ENCODE data around the gene LCE3D. TPM values are rescaled to one million over a fixed set of nuclear protein-coding genes. Genes with fewer than 3 reads are reported as not detected.
A peak's percentile ranks its signal among the peaks of the same experiment; 100 is the strongest.

Gene LCE3D, protein sequence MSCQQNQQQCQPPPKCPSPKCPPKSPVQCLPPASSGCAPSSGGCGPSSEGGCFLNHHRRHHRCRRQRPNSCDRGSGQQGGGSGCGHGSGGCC
- not detected for total RNA-seq
- not detected for polyA plus RNA-seq
- long read RNA-seq, donor 1: 0 reads
- long read RNA-seq, donor 2: 0 reads
- long read RNA-seq, donor 3: 0 reads

- no peaks in the 10 kb centered on the region for H3K27me3 ChIP-seq
- WGBS, 3 donors: 62 to 71% (median 69%) methylated on average over 4 of the region's 4 CpGs
- intact Hi-C loops (cut with DNase I): no loop called here
- no peaks in the 10 kb centered on the region for H3K9me3 ChIP-seq
- H3K27ac ChIP-seq: no peak within 1 kb of the TSS
- H3K36me3 ChIP-seq: no peaks in the 10 kb centered on the region
- no peak for TF ChIP-seq EP300 (IDR thresholded peaks at IDR 0.05)
- no peak for TF ChIP-seq POLR2A (IDR thresholded peaks at IDR 0.05)
- TF ChIP-seq, protein P1, sequence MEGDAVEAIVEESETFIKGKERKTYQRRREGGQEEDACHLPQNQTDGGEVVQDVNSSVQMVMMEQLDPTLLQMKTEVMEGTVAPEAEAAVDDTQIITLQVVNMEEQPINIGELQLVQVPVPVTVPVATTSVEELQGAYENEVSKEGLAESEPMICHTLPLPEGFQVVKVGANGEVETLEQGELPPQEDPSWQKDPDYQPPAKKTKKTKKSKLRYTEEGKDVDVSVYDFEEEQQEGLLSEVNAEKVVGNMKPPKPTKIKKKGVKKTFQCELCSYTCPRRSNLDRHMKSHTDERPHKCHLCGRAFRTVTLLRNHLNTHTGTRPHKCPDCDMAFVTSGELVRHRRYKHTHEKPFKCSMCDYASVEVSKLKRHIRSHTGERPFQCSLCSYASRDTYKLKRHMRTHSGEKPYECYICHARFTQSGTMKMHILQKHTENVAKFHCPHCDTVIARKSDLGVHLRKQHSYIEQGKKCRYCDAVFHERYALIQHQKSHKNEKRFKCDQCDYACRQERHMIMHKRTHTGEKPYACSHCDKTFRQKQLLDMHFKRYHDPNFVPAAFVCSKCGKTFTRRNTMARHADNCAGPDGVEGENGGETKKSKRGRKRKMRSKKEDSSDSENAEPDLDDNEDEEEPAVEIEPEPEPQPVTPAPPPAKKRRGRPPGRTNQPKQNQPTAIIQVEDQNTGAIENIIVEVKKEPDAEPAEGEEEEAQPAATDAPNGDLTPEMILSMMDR (IDR thresholded peaks at IDR 0.05): no peak
- H3K4me3 ChIP-seq: no peak within 1 kb of the TSS
- no peak for DNase-seq
- no peaks in the 10 kb centered on the region for H3K4me1 ChIP-seq (ENCODE audit: insufficient read depth)
Measured at GRCh38 chr1:152580433-152580832, at the start of gene LCE3D. LCE3D (minus strand) TSS chr1:152580516; CDS start chr1:152579936, 580 bp downstream.

DNA sequence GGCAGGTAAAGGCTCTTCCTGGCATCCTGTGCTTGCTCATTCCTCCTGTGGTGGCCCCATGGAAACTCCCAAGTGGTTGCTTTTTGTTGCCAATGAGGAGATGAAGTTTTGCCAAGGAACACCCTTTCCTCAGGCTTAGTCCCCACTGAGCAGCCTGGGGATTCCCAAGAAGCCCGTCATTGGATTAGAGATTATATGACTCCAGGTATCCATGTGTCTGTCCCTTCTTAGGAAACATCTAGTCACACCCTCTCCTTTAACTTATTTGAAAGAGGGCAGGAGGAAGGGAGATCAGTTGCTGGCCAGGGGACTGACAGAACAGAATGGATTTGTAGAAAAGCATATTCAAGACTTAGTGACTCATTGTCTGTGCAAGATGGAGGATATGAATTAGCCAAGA lies 46.4 kb upstream of the LCE3D start:
- no peak for DNase-seq
- Histone ChIP-seq H3K4me3 (no peak overlapping the region), H3K27ac (no peak overlapping the region), H3K9me3 (no peaks in the 10 kb centered on the region), H3K4me1 (ENCODE audit: insufficient read depth) (peaks cover 12% of the 10 kb centered on the region), H3K27me3 (no peaks in the 10 kb centered on the region), H3K36me3 (no peaks in the 10 kb centered on the region)
- TF ChIP-seq EP300 (IDR thresholded peaks at IDR 0.05): no peak
- no peak for TF ChIP-seq POLR2A (IDR thresholded peaks at IDR 0.05)
- TF ChIP-seq, protein P1 (IDR thresholded peaks at IDR 0.05): no peak
- WGBS, 3 donors: 82 to 86% (median 83%) methylated on average over 1 of the region's 1 CpG
- intact Hi-C loops (cut with DNase I): no loop called here

GRCh38 chr1:152623203-152623844 lies 43.0 kb upstream of the LCE3D start:
- Histone ChIP-seq H3K36me3 (no peaks in the 10 kb centered on the region), H3K9me3 (no peaks in the 10 kb centered on the region), H3K27ac (peak overlapping the region in 1 of 2 donors; percentile 61), H3K27me3 (no peaks in the 10 kb centered on the region), H3K4me1 (ENCODE audit: insufficient read depth) (peaks cover 12% of the 10 kb centered on the region), H3K4me3 (no peak overlapping the region)
- peak in 3 of 5 donors; percentile 37 to 54 (median 41) for DNase-seq
- 29 to 36% (median 33%) methylated on average over 29 of the region's 29 CpGs for WGBS, 3 donors
- intact Hi-C loops (cut with DNase I): no loop called here
- TF ChIP-seq, protein P1 (IDR thresholded peaks at IDR 0.05): no peak
- no peak for TF ChIP-seq POLR2A (IDR thresholded peaks at IDR 0.05)
- TF ChIP-seq EP300 (IDR thresholded peaks at IDR 0.05): no peak

DNA sequence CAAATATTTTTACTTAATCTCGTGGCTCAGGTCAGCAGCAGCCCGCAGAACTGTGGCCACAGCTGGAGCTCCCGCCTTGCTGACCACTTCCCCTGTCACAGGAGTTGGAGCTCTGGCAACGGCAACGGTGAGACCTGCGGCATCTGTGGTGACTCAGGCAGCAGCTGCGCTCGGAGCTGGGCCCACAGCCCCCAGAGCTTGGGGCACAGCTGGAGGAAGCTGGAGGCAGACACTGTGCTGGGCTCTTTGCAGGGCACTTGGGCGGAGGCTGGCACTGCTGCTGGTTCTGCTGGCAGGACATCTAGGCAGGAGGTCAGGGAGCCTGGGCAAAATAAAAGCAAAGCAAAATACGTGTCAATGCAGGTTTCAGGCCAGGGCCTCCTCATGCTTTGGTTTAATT lies 42.5 kb upstream of the LCE3D start, which contains the start of gene LCE3A:
LCE3A (minus strand) TSS at position 301 of the 400 bp plus-strand sequence; CDS start at position 301, 0 bp downstream.
- H3K27ac ChIP-seq: peak within 1 kb of the TSS in 1 of 2 donors; percentile 61
- H3K36me3 ChIP-seq: no peaks in the 10 kb centered on the region
- TF ChIP-seq, protein P1 (IDR thresholded peaks at IDR 0.05): no peak
- TF ChIP-seq EP300 (IDR thresholded peaks at IDR 0.05) (no peak), POLR2A (IDR thresholded peaks at IDR 0.05) (no peak)
- intact Hi-C loops (cut with DNase I): no loop called here
- peaks cover 12% of the 10 kb centered on the region for H3K4me1 ChIP-seq (ENCODE audit: insufficient read depth)
- no peaks in the 10 kb centered on the region for H3K27me3 ChIP-seq
- H3K4me3 ChIP-seq: no peak within 1 kb of the TSS
- peak; percentile 25 to 57 (median 43) for DNase-seq
- WGBS, 3 donors: 10 to 36% (median 32%) methylated on average over 9 to 10 of the region's 10 CpGs
- H3K9me3 ChIP-seq: no peaks in the 10 kb centered on the region

All from ovary (tissue), 10 donors.